Omental fat pad (tissue), 4 donors: ENCODE measurements around the gene UPK1B. TPM values are rescaled to one million over a fixed set of nuclear protein-coding genes. Genes with fewer than 3 reads are reported as not detected.
"Not testable (repeated sequence)": the region's sequence is repeated elsewhere in the genome, so short reads cannot be mapped to it uniquely, and the experiment has no call there.

Experiments
- ATAC-seq: fragments of 150-250 bp; one replicate; pipeline ENCODE4 v1.9.1; 2016; ENCODE audit warnings: mild to moderate bottlenecking, moderate library complexity; ENCODE audit not compliant: low FRiP score
- DNase-seq: peaks from one replicate; pipeline ENCODE4 v3.0.0-alpha.2; 2019; ENCODE audit warnings: low spot score
- CTCF ChIP-seq, 3 donors: fragments of 450-650 bp; IDR thresholded peaks; one replicate each; pipeline ENCODE4 v1.5.1; 2016 to 2017; ENCODE audit warnings: antibody characterized with exemption in 3 of 3, mild to moderate bottlenecking in 3 of 3, moderate library complexity in 2 of 3
- total RNA-seq, 4 donors: library from RNA; depleted of rRNA; stranded (reverse); fragments of >200 nt; gene quantifications; one replicate each; pipeline ENCODE4 v1.1.0, GENCODE V29; 2016

The UPK1B gene
- total RNA-seq = 10 to 100 TPM in 2 of 4 donors, 1 to 10 TPM in 2; 1.1 to 49.3 (median 12.4) TPM

GRCh38 chr3:119173325-119173724 is at the start of gene UPK1B:
Gene UPK1B (plus strand): TSS chr3:119173598. CDS start chr3:119186742, 13,144 bp downstream.
- no peak for TF ChIP-seq CTCF (IDR thresholded peaks at IDR 0.05)
- DNase-seq (no peak), ATAC-seq (peak; percentile 82)

- ATAC-seq = no peak
- TF ChIP-seq CTCF (IDR thresholded peaks at IDR 0.05) = no peak
- DNase-seq = no peak
Observed at GRCh38 chr3:119125342-119125741, 48.1 kb upstream of the UPK1B start.

DNA sequence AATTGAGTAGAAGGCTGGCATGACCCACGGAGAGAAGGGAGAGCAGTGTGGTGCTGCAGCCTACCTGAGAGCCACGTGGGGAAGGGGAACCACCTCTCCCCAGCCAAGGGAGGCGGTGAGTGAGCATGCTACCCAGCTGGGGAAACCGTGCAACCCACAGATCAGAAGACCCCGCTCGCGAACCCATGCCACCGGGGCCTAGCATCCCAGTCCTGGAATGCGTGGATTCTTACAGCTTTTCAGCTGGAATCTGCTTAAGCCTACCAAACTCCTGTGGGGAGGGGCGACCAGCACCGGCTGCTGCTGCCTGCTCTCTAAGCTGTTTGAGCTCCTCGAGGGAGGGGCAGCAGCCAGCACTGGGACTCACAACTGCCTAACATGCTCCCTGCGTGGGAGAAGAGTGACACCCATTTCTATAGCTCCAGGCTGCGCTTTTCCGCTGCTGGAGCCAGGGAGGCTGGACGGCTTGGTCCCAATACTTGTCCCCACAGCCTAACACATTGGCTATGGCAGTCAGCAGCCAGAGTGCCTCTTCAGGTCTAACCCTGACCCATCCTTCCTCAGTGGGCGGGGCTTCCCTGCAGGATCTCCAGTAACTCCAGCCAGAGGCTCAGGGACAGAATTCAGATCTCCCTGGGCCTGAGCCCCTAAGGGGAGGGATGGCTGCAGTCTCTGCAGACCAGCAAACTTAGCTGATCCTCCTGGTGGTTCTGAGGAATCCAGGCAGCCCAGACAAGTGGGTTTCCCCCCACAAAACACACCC is 47.5 kb upstream of the UPK1B start:
- no peak for ATAC-seq
- DNase-seq = no peak
- TF ChIP-seq CTCF (IDR thresholded peaks at IDR 0.05) = no peak

DNA sequence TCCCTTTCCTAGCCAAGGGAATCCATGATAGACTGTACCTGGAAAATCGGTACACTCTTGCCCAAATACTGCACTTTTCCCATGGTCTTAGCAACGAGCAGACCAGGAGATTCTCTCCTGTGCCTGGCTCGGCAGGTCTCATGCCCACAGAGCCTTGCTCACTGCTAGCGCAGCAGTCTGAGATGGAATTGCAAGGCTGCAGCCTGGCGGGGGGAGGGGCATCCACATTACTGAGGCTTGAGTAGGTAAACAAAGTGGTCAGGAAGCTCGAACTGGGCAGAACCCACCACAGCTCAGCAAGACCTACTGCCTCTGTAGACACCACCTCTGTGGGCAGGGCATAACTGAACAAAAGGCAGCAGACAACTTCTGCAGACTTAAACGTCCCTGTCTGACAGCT is 43.1 kb upstream of the UPK1B start:
- ATAC-seq, DNase-seq: not testable (repeated sequence)

DNA sequence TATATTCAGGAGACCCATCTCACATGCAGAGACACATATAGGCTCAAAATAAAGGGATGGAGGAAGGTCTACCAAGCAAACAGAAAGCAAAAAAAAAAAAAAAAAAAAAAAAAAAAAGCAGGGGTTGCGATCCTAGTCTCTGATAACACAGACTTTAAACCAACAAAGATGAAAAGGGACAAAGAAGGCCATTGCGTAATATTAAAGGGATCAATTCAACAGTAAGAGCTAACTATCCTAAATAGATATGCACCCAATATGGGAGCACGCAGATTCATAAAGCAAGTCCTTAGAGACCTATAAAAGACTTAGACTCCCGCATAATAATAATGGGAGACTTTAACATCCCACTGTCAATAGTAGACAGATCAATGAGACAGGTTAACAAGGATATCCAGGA is 41.1 kb upstream of the UPK1B start:
- ATAC-seq, DNase-seq: not testable (repeated sequence)

DNA sequence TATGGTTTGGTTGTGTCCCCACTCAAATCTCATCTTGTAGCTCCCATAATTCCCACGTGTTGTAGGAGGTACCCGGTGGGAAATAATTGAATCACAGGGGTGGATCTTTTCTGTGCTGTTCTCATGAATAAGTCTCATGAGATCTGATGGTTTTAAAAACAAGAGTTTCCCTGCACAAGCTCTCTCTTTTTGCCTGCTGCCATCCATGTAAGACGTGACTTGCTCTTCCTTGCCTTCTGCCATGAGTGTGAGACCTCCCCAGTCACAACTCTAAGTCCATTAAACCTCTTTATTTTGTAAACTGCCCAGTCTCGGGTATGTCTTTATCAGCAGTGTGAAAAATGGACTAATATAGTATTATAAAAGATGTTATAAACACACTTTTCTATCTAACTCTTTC is 34.0 kb upstream of the UPK1B start:
- DNase-seq, ATAC-seq: not testable (repeated sequence)

DNA sequence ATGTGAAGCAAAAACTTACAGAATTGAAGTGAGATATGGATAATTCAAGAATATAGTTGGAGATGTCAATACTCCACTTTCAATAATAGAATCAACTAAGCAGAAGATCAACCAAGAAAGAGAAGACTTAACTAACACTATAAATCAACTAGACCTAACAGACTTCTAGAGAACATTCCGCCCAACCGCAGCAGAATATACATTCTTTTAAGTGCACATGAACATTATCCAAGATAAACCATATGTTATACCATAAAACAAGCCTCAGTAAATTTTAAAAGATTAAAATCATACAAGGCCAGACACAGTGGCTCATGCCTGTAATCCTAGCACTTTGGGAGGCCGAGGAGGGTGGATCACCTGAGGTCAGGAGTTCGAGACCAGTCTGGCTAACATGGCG is 32.9 kb upstream of the UPK1B start:
- no peak for TF ChIP-seq CTCF (IDR thresholded peaks at IDR 0.05)
- no peak for DNase-seq
- ATAC-seq = no peak

- DNase-seq (no peak), ATAC-seq (peak; percentile 24)
- no peak for TF ChIP-seq CTCF (IDR thresholded peaks at IDR 0.05)
Observed at GRCh38 chr3:119145128-119145499, 28.3 kb upstream of the UPK1B start.
